GM18519 (cell line): ENCODE results near the gene MAP4K1.
A peak's percentile ranks its signal among the peaks of the same experiment; 100 is the strongest.
"Not testable (repeated sequence)": the region's sequence is repeated elsewhere in the genome, so short reads cannot be mapped to it uniquely, and the experiment has no call there.

Experiments used
- ATAC-seq: cut with Tn5 transposase; IDR thresholded peaks from one replicate; pipeline ENCODE4 v1.9.1; 2021; ENCODE audit warnings: mild to moderate bottlenecking, moderate library complexity; ENCODE audit not compliant: unreplicated experiment, low FRiP score

Gene MAP4K1

GRCh38 chr19:38580080-38580479 lies 37.7 kb downstream of the MAP4K1 start:
- ATAC-seq = no peak

GRCh38 chr19:38579304-38579703 lies 38.4 kb downstream of the MAP4K1 start:
- not testable (repeated sequence) for ATAC-seq

- no peak for ATAC-seq
Measured at GRCh38 chr19:38577826-38578225, 39.9 kb downstream of the MAP4K1 start.

GRCh38 chr19:38571682-38572081 lies 46.1 kb downstream of the MAP4K1 start:
- ATAC-seq = no peak

GRCh38 chr19:38569368-38569983 lies 48.3 kb downstream of the MAP4K1 start:
- no peak for ATAC-seq

GRCh38 chr19:38565691-38566105 lies 52.1 kb downstream of the MAP4K1 start:
- no peak for ATAC-seq

- no peak for ATAC-seq
Measured at GRCh38 chr19:38564981-38565690, 52.6 kb downstream of the MAP4K1 start.

GRCh38 chr19:38563475-38563874 lies 54.3 kb downstream of the MAP4K1 start:
- no peak for ATAC-seq

GRCh38 chr19:38562096-38562495 lies 55.7 kb downstream of the MAP4K1 start:
- no peak for ATAC-seq

- no peak for ATAC-seq
Measured at GRCh38 chr19:38561658-38562057, 56.1 kb downstream of the MAP4K1 start.

GRCh38 chr19:38561053-38561606 lies 56.6 kb downstream of the MAP4K1 start:
- no peak for ATAC-seq

GRCh38 chr19:38559428-38560401 lies 58.0 kb downstream of the MAP4K1 start:
- ATAC-seq = peak; percentile 62

- not testable (repeated sequence) for ATAC-seq
Measured at GRCh38 chr19:38558933-38559332, 58.8 kb downstream of the MAP4K1 start.

GRCh38 chr19:38557205-38557799 lies 60.5 kb downstream of the MAP4K1 start:
- no peak for ATAC-seq

- ATAC-seq = no peak
Measured at GRCh38 chr19:38556521-38557174, 61.1 kb downstream of the MAP4K1 start.

GRCh38 chr19:38555200-38555599 lies 62.6 kb downstream of the MAP4K1 start:
- no peak for ATAC-seq

- no peak for ATAC-seq
Measured at GRCh38 chr19:38554676-38555141, 63.0 kb downstream of the MAP4K1 start.

GRCh38 chr19:38553239-38553638 lies 64.5 kb downstream of the MAP4K1 start:
- ATAC-seq = not testable (repeated sequence)

GRCh38 chr19:38551450-38551813 lies 66.3 kb downstream of the MAP4K1 start:
- no peak for ATAC-seq

GRCh38 chr19:38550376-38550775 lies 67.4 kb downstream of the MAP4K1 start:
- no peak for ATAC-seq
